NT2/D1 (cell line): Measurements from ENCODE around the gene KRT71.

Experiments
- SUZ12 ChIP-seq: IDR thresholded peaks from 2 replicates; pipeline ENCODE4 v1.6.1; 2011; ENCODE audit not compliant: insufficient read length, insufficient read depth; ENCODE audit errors: extremely low read depth
- YY1 ChIP-seq: IDR thresholded peaks from 2 replicates; pipeline ENCODE4 v1.6.1; 2011; ENCODE audit not compliant: insufficient read length, insufficient read depth

GRCh38 chr12:52581066-52581465, 28.1 kb upstream of the KRT71 start:
- TF ChIP-seq SUZ12 = no peak
- no peak for TF ChIP-seq YY1
